PC-3 (cell line): Measurements from ENCODE around the gene RHOT2.

ENCODE experiments used
- EZH2 ChIP-seq: fragments of 300-600 bp; sonication (generic); IDR thresholded peaks from one replicate; pipeline ENCODE4 v1.6.1; 2017; ENCODE audit warnings: antibody characterized with exemption, mild to moderate bottlenecking, low read length; ENCODE audit not compliant: unreplicated experiment
- EZH2phosphoT487 ChIP-seq: fragments of 300-600 bp; sonication (generic); IDR thresholded peaks from 2 replicates; pipeline ENCODE4 v1.6.1; 2018; ENCODE audit warnings: mild to moderate bottlenecking, antibody characterized with exemption, low read length, borderline replicate concordance
- TF ChIP-seq, protein P1 (sequence below): fragments of 300-600 bp; sonication (generic); conservative IDR thresholded peaks from 2 replicates; pipeline ENCODE4 v1.5.1; 2017; ENCODE audit warnings: antibody characterized with exemption, low read depth, mild to moderate bottlenecking, low read length

DNA sequence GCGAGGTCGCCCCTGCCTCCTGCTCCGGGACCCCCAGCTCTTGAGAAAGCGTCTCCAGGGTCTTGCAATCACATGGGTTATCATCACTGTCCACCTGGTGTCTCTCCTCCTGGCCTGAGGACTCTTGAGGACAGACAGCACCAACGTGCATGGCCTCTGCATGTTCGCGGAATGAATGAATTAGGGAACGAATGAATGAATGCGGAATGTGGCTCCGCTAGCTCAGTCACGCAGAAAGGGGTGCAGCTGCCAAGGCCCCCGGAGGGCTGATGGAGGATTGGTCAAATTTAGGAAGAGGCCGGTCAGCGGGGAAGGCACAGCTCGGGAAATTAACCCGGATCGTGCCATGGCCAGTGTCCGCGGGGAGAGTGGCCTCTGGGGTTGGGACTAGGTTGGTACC lies 34.4 kb downstream of the RHOT2 start:
- TF ChIP-seq EZH2 (no peak), EZH2phosphoT487 (no peak)
- TF ChIP-seq, protein P1, sequence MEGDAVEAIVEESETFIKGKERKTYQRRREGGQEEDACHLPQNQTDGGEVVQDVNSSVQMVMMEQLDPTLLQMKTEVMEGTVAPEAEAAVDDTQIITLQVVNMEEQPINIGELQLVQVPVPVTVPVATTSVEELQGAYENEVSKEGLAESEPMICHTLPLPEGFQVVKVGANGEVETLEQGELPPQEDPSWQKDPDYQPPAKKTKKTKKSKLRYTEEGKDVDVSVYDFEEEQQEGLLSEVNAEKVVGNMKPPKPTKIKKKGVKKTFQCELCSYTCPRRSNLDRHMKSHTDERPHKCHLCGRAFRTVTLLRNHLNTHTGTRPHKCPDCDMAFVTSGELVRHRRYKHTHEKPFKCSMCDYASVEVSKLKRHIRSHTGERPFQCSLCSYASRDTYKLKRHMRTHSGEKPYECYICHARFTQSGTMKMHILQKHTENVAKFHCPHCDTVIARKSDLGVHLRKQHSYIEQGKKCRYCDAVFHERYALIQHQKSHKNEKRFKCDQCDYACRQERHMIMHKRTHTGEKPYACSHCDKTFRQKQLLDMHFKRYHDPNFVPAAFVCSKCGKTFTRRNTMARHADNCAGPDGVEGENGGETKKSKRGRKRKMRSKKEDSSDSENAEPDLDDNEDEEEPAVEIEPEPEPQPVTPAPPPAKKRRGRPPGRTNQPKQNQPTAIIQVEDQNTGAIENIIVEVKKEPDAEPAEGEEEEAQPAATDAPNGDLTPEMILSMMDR = no peak
